Esophagus muscularis mucosa (tissue), 4 donors: ENCODE results near the gene ZSCAN12. TPM values are rescaled to one million over a fixed set of nuclear protein-coding genes. Genes with fewer than 3 reads are reported as not detected.
A peak's percentile ranks its signal among the peaks of the same experiment; 100 is the strongest.

Experiments used
- DNase-seq: peaks from one replicate; pipeline ENCODE4 v3.0.0-alpha.2; 2017; ENCODE audit errors: extremely low spot score
- H3K27ac ChIP-seq, 4 donors: fragments of 200-600 bp; sonication (generic); replicated peaks in 1 of 4; 1 replicate in 3 of 4; 2 replicates in 1 of 4; pipeline ENCODE4 v1.5.1; 2016 to 2019; ENCODE audit warnings: mild to moderate bottlenecking in 1 of 4
- H3K27me3 ChIP-seq, 4 donors: fragments of 200-600 bp; sonication (generic); one replicate each; pipeline versions ENCODE4 v1.5.1 to v1.6.0; 2016 to 2019
- H3K36me3 ChIP-seq, 4 donors: fragments of 200-600 bp; sonication (generic); one replicate each; pipeline ENCODE4 v1.5.1; 2016 to 2019
- H3K4me1 ChIP-seq, 4 donors: fragments of 200-600 bp; sonication (generic); one replicate each; pipeline ENCODE4 v1.5.1; 2016 to 2019
- H3K4me3 ChIP-seq, 4 donors: fragments of 200-600 bp; sonication (generic); 1 replicate in 2 of 4; 2 replicates in 2 of 4; pipeline ENCODE4 v1.5.1; 2016 to 2019; ENCODE audit warnings: mild to moderate bottlenecking in 4 of 4, moderate library complexity in 1 of 4
- H3K9me3 ChIP-seq, 4 donors: fragments of 200-600 bp; sonication (generic); 1 replicate in 3 of 4; 2 replicates in 1 of 4; pipeline ENCODE4 v1.5.1; 2016 to 2019
- EP300 ChIP-seq: sonication (generic); formaldehyde crosslinking; IDR thresholded peaks from one replicate; pipeline ENCODE4 v1.6.1; 2017; ENCODE audit warnings: antibody characterized with exemption
- POLR2A ChIP-seq: fragments of 450-650 bp; IDR thresholded peaks from one replicate; pipeline ENCODE4 v1.6.1; 2017; ENCODE audit warnings: antibody characterized with exemption, moderate library complexity, mild to moderate bottlenecking, low read depth
- POLR2AphosphoS5 ChIP-seq, 2 donors: sonication (generic); formaldehyde crosslinking; IDR thresholded peaks; one replicate each; pipeline ENCODE4 v1.6.1; 2017; ENCODE audit warnings: antibody characterized with exemption in 2 of 2
- WGBS: methylation state at CpG from one replicate; pipeline ENCODE4 v1.1.5; 2018; 5-methylcytosine and 5-hydroxymethylcytosine counted together
- intact Hi-C: fragments of 100-400 bp; cut with DNase I; formaldehyde crosslinking; loops from one replicate; pipeline ENCODE4 v1.15.1; 2023
- total RNA-seq, 4 donors: library from RNA; depleted of rRNA; stranded (reverse); fragments of >200 nt; gene quantifications; one replicate each; pipeline versions ENCODE4 v1.1.0 to v1.2.1, GENCODE V29; 2016
- TF ChIP-seq, protein P1 (sequence below), 3 experiments: fragments of 200-600 bp in 2 of 3; fragments of 450-650 bp in 1 of 3; sonication (generic) in 2 of 3; IDR thresholded peaks; one replicate each; pipeline ENCODE4 v1.5.1; 2017 to 2019; ENCODE audit warnings: antibody characterized with exemption in 3 of 3, mild to moderate bottlenecking in 2 of 3, moderate library complexity in 1 of 3

The ZSCAN12 gene
- total RNA-seq, 4 donors from 2014 or later, result 4.0 to 5.7 (median 4.6) TPM

DNA sequence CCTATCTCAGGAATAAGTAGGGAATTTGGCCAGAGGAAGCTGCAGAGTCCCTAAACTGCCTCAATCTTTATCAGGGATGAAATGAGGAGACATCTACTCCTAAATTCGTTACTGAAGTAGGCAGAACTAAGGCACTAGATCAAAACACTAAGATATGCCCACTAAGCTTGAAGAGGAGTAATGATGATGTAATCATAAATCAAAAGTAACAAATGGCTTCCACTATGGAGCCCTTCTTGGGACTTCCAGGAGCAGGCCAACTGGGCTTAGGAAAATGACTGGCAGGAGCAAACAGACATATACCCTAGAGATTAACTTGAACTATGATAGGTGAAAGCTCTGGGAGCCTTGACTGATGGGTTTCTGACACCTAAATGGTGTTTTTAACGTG is 15.4 kb downstream of the ZSCAN12 start:
- Histone ChIP-seq H3K27ac (peak overlapping the region in 3 of 4 donors; percentile 75 to 86 (median 83)), H3K36me3 (peaks cover 0 to 53% (median 40%) of the 10 kb centered on the region in 4 donors), H3K27me3 (no peaks in the 10 kb centered on the region), H3K4me1 (peaks cover 10 to 30% (median 16%) of the 10 kb centered on the region in 4 donors), H3K9me3 (no peaks in the 10 kb centered on the region), H3K4me3 (no peak overlapping the region)
- DNase-seq, result no peak
- intact Hi-C loops, result no loop called here
- WGBS, result 88% methylated on average over 2 of the region's 2 CpGs
- TF ChIP-seq EP300, result no peak
- TF ChIP-seq POLR2AphosphoS5 (IDR thresholded peaks at IDR 0.05), result no peak
- TF ChIP-seq, protein P1, sequence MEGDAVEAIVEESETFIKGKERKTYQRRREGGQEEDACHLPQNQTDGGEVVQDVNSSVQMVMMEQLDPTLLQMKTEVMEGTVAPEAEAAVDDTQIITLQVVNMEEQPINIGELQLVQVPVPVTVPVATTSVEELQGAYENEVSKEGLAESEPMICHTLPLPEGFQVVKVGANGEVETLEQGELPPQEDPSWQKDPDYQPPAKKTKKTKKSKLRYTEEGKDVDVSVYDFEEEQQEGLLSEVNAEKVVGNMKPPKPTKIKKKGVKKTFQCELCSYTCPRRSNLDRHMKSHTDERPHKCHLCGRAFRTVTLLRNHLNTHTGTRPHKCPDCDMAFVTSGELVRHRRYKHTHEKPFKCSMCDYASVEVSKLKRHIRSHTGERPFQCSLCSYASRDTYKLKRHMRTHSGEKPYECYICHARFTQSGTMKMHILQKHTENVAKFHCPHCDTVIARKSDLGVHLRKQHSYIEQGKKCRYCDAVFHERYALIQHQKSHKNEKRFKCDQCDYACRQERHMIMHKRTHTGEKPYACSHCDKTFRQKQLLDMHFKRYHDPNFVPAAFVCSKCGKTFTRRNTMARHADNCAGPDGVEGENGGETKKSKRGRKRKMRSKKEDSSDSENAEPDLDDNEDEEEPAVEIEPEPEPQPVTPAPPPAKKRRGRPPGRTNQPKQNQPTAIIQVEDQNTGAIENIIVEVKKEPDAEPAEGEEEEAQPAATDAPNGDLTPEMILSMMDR (IDR thresholded peaks at IDR 0.05), result no peak
- no peak for TF ChIP-seq POLR2A

DNA sequence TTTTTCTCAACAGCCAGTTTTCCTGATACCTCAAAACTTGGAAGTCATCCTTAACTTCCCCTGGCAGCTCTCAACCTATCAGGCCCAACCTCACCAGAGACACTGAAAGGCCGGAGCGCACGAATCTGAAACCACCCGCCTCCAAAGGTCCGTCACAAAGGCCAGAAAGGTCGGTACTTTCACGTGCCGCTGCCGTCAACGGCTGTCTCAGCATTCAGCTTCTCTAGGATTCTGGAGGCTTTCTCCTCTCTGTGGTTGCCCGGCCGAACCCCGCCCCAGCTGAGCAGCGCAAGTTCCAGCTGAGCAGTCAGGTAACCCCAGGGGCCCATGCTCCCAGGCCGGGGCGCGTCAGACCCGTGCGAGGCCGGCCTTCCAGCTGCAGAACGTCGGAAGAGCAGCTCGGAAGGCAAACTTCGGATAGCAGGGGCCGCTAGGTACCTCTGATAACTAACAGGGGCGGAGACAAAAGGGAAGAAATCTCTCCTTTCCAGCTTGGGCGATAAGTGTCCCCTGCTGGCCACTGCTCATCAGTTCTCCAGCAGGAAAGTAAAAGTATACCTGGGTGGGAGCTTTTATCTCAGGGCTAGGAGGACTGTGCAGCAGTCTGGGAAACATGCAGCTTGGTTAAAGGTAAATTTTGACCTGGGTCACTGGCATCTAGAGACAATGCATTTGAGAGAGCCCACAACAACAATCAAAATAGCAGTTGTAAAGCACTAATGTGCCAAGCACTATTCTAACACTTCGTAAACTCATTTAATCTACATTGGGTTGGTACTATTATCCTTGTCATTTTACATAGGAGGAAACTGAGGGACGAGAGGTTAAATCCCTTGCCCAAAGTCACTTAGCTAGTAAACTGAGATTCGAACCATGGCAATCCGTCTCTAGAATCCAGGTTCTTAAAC is 16.1 kb downstream of the ZSCAN12 start:
- Histone ChIP-seq H3K4me3 (peak overlapping the region; percentile 52 to 63 (median 55)), H3K27me3 (no peaks in the 10 kb centered on the region), H3K36me3 (peaks cover 0 to 53% (median 34%) of the 10 kb centered on the region in 4 donors), H3K27ac (peak overlapping the region; percentile 75 to 86 (median 80)), H3K9me3 (no peaks in the 10 kb centered on the region), H3K4me1 (peaks cover 10 to 30% (median 16%) of the 10 kb centered on the region in 4 donors)
- TF ChIP-seq, protein P1 (IDR thresholded peaks at IDR 0.05), result peak; percentile 25 to 53 (median 27)
- TF ChIP-seq POLR2AphosphoS5 (IDR thresholded peaks at IDR 0.05) (peak; percentile 73 to 86), POLR2A (no peak), EP300 (no peak)
- intact Hi-C loops, result no loop called here
- WGBS, result 27% methylated on average over 12 of the region's 31 CpGs
- DNase-seq, result peak; percentile 96

DNA sequence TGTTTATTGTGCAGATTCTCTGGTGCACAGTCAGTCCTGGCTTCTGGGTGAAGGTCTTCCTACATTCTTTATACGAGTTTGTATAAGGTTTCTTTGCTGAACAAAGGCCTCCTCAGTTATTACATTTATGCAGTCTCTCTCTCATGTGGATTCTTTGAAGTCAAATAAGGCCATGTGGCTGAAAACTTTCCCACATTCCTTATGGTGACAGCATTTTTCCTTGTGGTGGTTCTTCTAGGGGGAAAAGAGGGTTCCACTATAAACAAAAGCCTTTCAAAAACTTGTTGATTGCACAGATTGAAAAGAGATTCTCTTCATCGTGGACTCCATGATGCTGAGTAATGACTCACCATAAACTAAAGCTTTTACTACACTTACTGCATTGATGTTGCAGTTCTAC is 19.2 kb downstream of the ZSCAN12 start:
- Histone ChIP-seq H3K36me3 (peaks cover 0 to 44% (median 24%) of the 10 kb centered on the region in 4 donors), H3K4me1 (peaks cover 10 to 30% (median 16%) of the 10 kb centered on the region in 4 donors), H3K27me3 (no peaks in the 10 kb centered on the region), H3K27ac (no peak overlapping the region), H3K4me3 (no peak overlapping the region), H3K9me3 (no peaks in the 10 kb centered on the region)
- intact Hi-C loops, result no loop called here
- WGBS, result 80% methylated on average over 2 of the region's 2 CpGs
- no peak for DNase-seq
- no peak for TF ChIP-seq POLR2A
- TF ChIP-seq EP300, result no peak
- TF ChIP-seq POLR2AphosphoS5 (IDR thresholded peaks at IDR 0.05), result no peak
- TF ChIP-seq, protein P1 (IDR thresholded peaks at IDR 0.05), result no peak

DNA sequence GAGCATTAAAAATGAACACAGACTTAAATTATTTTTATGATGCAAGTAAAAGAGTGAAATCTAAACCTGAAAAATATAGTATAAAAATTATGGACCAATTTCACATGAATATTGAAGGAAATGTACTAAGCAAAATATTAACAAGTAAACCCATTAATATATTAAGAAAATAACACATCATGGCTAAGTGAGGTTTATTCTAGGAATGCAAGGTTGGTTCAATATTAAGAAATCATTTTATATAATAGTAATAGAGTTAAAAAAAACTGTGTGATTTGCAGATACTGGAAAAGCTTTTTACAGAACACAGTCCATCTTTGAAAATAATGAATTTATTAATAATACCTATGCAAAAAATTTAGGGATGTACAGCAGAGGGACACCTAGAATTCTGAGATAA is 20.9 kb downstream of the ZSCAN12 start:
- Histone ChIP-seq H3K27me3 (no peaks in the 10 kb centered on the region), H3K4me3 (no peak overlapping the region), H3K9me3 (no peaks in the 10 kb centered on the region), H3K4me1 (peaks cover 10 to 26% (median 16%) of the 10 kb centered on the region in 4 donors), H3K27ac (no peak overlapping the region), H3K36me3 (peaks cover 0 to 44% (median 24%) of the 10 kb centered on the region in 4 donors)
- no peak for DNase-seq
- intact Hi-C loops, result no loop called here
- TF ChIP-seq EP300 (no peak), POLR2AphosphoS5 (IDR thresholded peaks at IDR 0.05) (no peak), POLR2A (no peak)
- TF ChIP-seq, protein P1 (IDR thresholded peaks at IDR 0.05), result no peak
